ENCODE results near the gene PIM3.
"Not testable (repeated sequence)": the region's sequence is repeated elsewhere in the genome, so short reads cannot be mapped to it uniquely, and the experiment has no call there.

The PIM3 gene

GRCh38 chr22:49968313-49968830 lies 7.8 kb downstream of the PIM3 start:
- DNase-seq (ENCODE audit: low read depth), result no peak

GRCh38 chr22:49968831-49969661 lies 8.5 kb downstream of the PIM3 start:
- DNase-seq (ENCODE audit: low read depth), result no peak

GRCh38 chr22:49969751-49970527 lies 9.4 kb downstream of the PIM3 start:
- DNase-seq (ENCODE audit: low read depth), result no peak

- DNase-seq (ENCODE audit: low read depth), result peak; percentile 70
These were observed 10.1 kb downstream of the PIM3 start for GRCh38 chr22:49970528-49971231.

- no peak for DNase-seq (ENCODE audit: low read depth)
These were observed 10.9 kb downstream of the PIM3 start for GRCh38 chr22:49971232-49972162.

- DNase-seq (ENCODE audit: low read depth), result no peak
These were observed 11.8 kb downstream of the PIM3 start for GRCh38 chr22:49972163-49973017.

GRCh38 chr22:49973018-49973961 lies 12.7 kb downstream of the PIM3 start:
- no peak for DNase-seq (ENCODE audit: low read depth)

GRCh38 chr22:49975543-49976389 lies 15.2 kb downstream of the PIM3 start:
- DNase-seq (ENCODE audit: low read depth), result no peak

- no peak for DNase-seq (ENCODE audit: low read depth)
These were observed 16.0 kb downstream of the PIM3 start for GRCh38 chr22:49976439-49977175.

- DNase-seq (ENCODE audit: low read depth), result no peak
These were observed 17.0 kb downstream of the PIM3 start for GRCh38 chr22:49977578-49977977.

- no peak for DNase-seq (ENCODE audit: low read depth)
These were observed 19.2 kb downstream of the PIM3 start for GRCh38 chr22:49979587-49980264.

- DNase-seq (ENCODE audit: low read depth), result not testable (repeated sequence)
These were observed 21.2 kb downstream of the PIM3 start for GRCh38 chr22:49981799-49982198.

GRCh38 chr22:49983148-49984042 lies 22.8 kb downstream of the PIM3 start:
- no peak for DNase-seq (ENCODE audit: low read depth)

- DNase-seq (ENCODE audit: low read depth), result no peak
These were observed 25.8 kb downstream of the PIM3 start for GRCh38 chr22:49986325-49986724.

GRCh38 chr22:49989826-49990225 lies 29.3 kb downstream of the PIM3 start:
- DNase-seq (ENCODE audit: low read depth), result not testable (repeated sequence)

- no peak for DNase-seq (ENCODE audit: low read depth)
These were observed 30.6 kb downstream of the PIM3 start for GRCh38 chr22:49991167-49991566.
